ENCODE measurements around the gene PLK3.

DNA sequence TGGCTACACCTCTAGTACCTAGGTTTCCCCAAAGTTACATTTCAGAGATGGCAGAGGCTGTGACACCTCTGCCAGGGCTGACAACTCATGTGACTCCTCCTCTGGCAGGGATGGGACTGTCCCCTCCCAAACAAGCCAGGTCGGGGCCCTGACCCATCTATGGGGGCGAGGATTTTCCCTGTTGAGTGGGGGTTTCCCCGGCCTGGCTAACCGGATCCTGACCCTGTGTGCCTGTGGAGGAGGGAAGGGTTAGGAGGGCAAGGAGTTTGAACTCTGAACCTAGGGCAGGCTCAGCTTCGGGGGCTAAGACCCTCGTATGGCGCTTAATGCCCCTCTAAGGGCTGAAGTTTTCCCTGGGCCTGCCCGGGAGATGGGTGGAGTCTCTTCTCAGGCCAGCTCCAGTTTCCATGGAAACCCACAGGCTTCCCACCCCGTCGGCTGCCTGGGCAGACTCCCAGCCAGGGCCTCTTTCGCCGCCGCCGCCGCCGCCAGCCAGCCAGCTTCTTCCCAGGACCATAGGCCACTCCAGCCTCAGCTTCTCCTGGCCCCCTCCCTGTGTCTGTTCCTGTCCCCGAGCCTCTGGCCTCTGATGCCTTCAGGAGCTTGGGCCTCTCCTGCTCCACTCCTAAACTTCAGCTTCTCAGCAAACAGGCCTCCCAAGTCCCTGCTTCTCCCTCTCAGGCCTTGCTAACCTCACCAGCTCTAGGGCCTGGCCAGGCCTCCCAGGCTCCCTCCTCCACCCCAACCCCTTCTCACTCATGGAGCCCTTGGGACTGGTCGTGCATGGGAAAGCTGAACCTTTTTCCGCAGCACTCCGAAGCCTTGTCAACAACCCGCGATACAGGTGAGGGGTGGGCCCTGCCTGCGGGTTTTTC lies 8.1 kb downstream of the PLK3 start, which contains the start of gene BTBD19:
- TF ChIP-seq GATA3 (IDR thresholded peaks at IDR 0.05; ENCODE audit: low read depth, low read length) (no peak), GATA2 (IDR thresholded peaks at IDR 0.05; ENCODE audit: low read depth, low read length) (no peak)
